ENCODE results near the gene DENND1A. TPM values are rescaled to one million over a fixed set of nuclear protein-coding genes. Genes with fewer than 3 reads are reported as not detected.

The DENND1A gene
- total and polyA plus RNA-seq, 2 experiments from 2014 or later: 13.1 to 28.7 TPM

GRCh38 chr9:123846966-123847365 is 83.0 kb downstream of the DENND1A start:
- Mint-ChIP-seq H3K4me1 (peaks cover 12% of the 10 kb centered on the region), H3K36me3 (ENCODE audit: low read depth) (peaks cover 41% of the 10 kb centered on the region), H3K27ac (no peak overlapping the region), H3K9me3 (peaks cover 33% of the 10 kb centered on the region), H3K4me3 (no peak overlapping the region), H3K27me3 (ENCODE audit: insufficient read depth, low read depth, poor library complexity) (no peaks in the 10 kb centered on the region)
- peaks cover 18% of the 10 kb centered on the region for H3K4me1 ChIP-seq (ENCODE audit: insufficient read depth)
- no peak overlapping the region for H3K4me3 ChIP-seq
- H4K20me1 ChIP-seq (replicated peaks; ENCODE audit: insufficient read depth): no peaks in the 10 kb centered on the region
- ATAC-seq (no peak), DNase-seq (ENCODE audit: low spot score) (no peak)
- H3K9me2 ChIP-seq (ENCODE audit: insufficient read depth): no peaks in the 10 kb centered on the region
- no peak overlapping the region for H2AFZ ChIP-seq
- TF ChIP-seq REST (IDR thresholded peaks at IDR 0.05; ENCODE audit: unreplicated experiment): no peak
- no peak for TF ChIP-seq STAT1 (IDR thresholded peaks at IDR 0.05; ENCODE audit: unreplicated experiment)
- no peak for TF ChIP-seq ETS1 (IDR thresholded peaks at IDR 0.05)
- no peak for TF ChIP-seq ZNF114 (CRISPR knock-in tag; IDR thresholded peaks at IDR 0.05)
- no peak for TF ChIP-seq ZNF331 (CRISPR knock-in tag; IDR thresholded peaks at IDR 0.05; ENCODE audit: low read depth)
- no peak for TF ChIP-seq CTCF (conservative IDR thresholded peaks at IDR 0.05; ENCODE audit: low read depth in 2 of 2)
- TF ChIP-seq POLR2AphosphoS5 (IDR thresholded peaks at IDR 0.05; ENCODE audit: low read depth): no peak
- no peak for TF ChIP-seq CREB1 (CRISPR knock-in tag; IDR thresholded peaks at IDR 0.05; ENCODE audit: low read depth)
- no peaks in the 10 kb centered on the region for H3K27me3 ChIP-seq (ENCODE audit: insufficient read depth)
- no peaks in the 10 kb centered on the region for H3F3A ChIP-seq (replicated peaks; ENCODE audit: low read depth)
- no peak overlapping the region for H3K4me2 ChIP-seq
- H3K79me2 ChIP-seq (replicated peaks; ENCODE audit: insufficient read depth): peaks cover 16% of the 10 kb centered on the region
- H3K36me3 ChIP-seq (ENCODE audit: insufficient read depth): peaks cover 9% of the 10 kb centered on the region
- no peak overlapping the region for H3K27ac ChIP-seq (ENCODE audit: low read depth)

GRCh38 chr9:123843703-123844102 is 86.2 kb downstream of the DENND1A start:
- Histone ChIP-seq H3K79me2 (replicated peaks; ENCODE audit: insufficient read depth) (peaks cover 10% of the 10 kb centered on the region), H3K27me3 (ENCODE audit: insufficient read depth) (no peaks in the 10 kb centered on the region), H3K9me2 (ENCODE audit: insufficient read depth) (no peaks in the 10 kb centered on the region), H4K20me1 (replicated peaks; ENCODE audit: insufficient read depth) (0 out of 2 replicates have a peak, but pooled peaks cover 4% of the 10 kb centered on the region), H3F3A (replicated peaks; ENCODE audit: low read depth) (no peaks in the 10 kb centered on the region), H3K4me1 (ENCODE audit: insufficient read depth) (peaks cover 11% of the 10 kb centered on the region), H3K4me3 (no peak overlapping the region), H3K4me2 (no peak overlapping the region), H3K27ac (ENCODE audit: low read depth) (no peak overlapping the region), H3K36me3 (ENCODE audit: insufficient read depth) (peaks cover 9% of the 10 kb centered on the region), H2AFZ (no peak overlapping the region)
- peaks cover 30% of the 10 kb centered on the region for H3K4me1 Mint-ChIP-seq
- no peak overlapping the region for H3K27ac Mint-ChIP-seq
- H3K4me3 Mint-ChIP-seq: no peak overlapping the region
- DNase-seq (ENCODE audit: low spot score): no peak
- peaks cover 33% of the 10 kb centered on the region for H3K9me3 Mint-ChIP-seq
- ATAC-seq: no peak
- no peaks in the 10 kb centered on the region for H3K27me3 Mint-ChIP-seq (ENCODE audit: insufficient read depth, low read depth, poor library complexity)
- peaks cover 39% of the 10 kb centered on the region for H3K36me3 Mint-ChIP-seq (ENCODE audit: low read depth)
- TF ChIP-seq NANOG (IDR thresholded peaks at IDR 0.05; ENCODE audit: borderline replicate concordance) (no peak), CREB1 (CRISPR knock-in tag; IDR thresholded peaks at IDR 0.05; ENCODE audit: low read depth) (no peak), ZNF462 (CRISPR knock-in tag; IDR thresholded peaks at IDR 0.05) (no peak)
